ENCODE measurements around the gene ZNF747. TPM values are rescaled to one million over a fixed set of nuclear protein-coding genes. Genes with fewer than 3 reads are reported as not detected.

The ZNF747 gene
- total RNA-seq, 2 donors from 2014 or later, result 15.5 to 17.1 TPM

- peaks cover 33% of the 10 kb centered on the region for H3K36me3 ChIP-seq (ENCODE audit: control insufficient read depth, insufficient read depth, low read length)
- peaks cover 10% of the 10 kb centered on the region for H3K4me1 ChIP-seq (ENCODE audit: control insufficient read depth, insufficient read depth, low read length)
- H3K27me3 ChIP-seq (ENCODE audit: control insufficient read depth, insufficient read depth, low read length, poor library complexity, severe bottlenecking), result no peaks in the 10 kb centered on the region
- peaks cover 35% of the 10 kb centered on the region for H3K36me3 Mint-ChIP-seq (ENCODE audit: low read depth)
- no peaks in the 10 kb centered on the region for H3K9me3 Mint-ChIP-seq
- H3K9ac ChIP-seq (ENCODE audit: extremely low read depth, low read length, poor library complexity, severe bottlenecking), result no peak overlapping the region
- no peaks in the 10 kb centered on the region for H3K9me3 ChIP-seq (ENCODE audit: control insufficient read depth, low read length)
- H3K27ac Mint-ChIP-seq, result peak overlapping the region; percentile 72
- H3K4me1 Mint-ChIP-seq, result peaks cover 18% of the 10 kb centered on the region
- no peak overlapping the region for H3K27ac ChIP-seq (ENCODE audit: low read depth, low read length)
- no peak overlapping the region for H3K4me3 ChIP-seq (ENCODE audit: low read length)
- WGBS, 2 experiments (ENCODE audit: insufficient coverage in 1 of 2, insufficient read length in 1 of 2), result 97 to 98% methylated on average over 35 to 69 of the region's 69 CpGs
- H3K27me3 Mint-ChIP-seq (ENCODE audit: insufficient read depth), result no peaks in the 10 kb centered on the region
- no peak for DNase-seq
- TF ChIP-seq CTCF (conservative IDR thresholded peaks at IDR 0.05), result no peak
- H3K4me3 Mint-ChIP-seq, result peak overlapping the region; percentile 74
These were observed 20.9 kb upstream of the ZNF747 start for GRCh38 chr16:30555315-30556124.

GRCh38 chr16:30554557-30555314 lies 20.1 kb upstream of the ZNF747 start:
- no peaks in the 10 kb centered on the region for H3K27me3 ChIP-seq (ENCODE audit: control insufficient read depth, insufficient read depth, low read length, poor library complexity, severe bottlenecking)
- H3K36me3 ChIP-seq (ENCODE audit: control insufficient read depth, insufficient read depth, low read length), result peaks cover 33% of the 10 kb centered on the region
- Mint-ChIP-seq H3K27me3 (ENCODE audit: insufficient read depth) (no peaks in the 10 kb centered on the region), H3K9me3 (no peaks in the 10 kb centered on the region), H3K4me1 (peaks cover 18% of the 10 kb centered on the region), H3K36me3 (ENCODE audit: low read depth) (peaks cover 35% of the 10 kb centered on the region), H3K27ac (peak overlapping the region; percentile 50), H3K4me3 (no peak overlapping the region)
- H3K9ac ChIP-seq (ENCODE audit: extremely low read depth, low read length, poor library complexity, severe bottlenecking), result no peak overlapping the region
- no peaks in the 10 kb centered on the region for H3K9me3 ChIP-seq (ENCODE audit: control insufficient read depth, low read length)
- 92 to 97% methylated on average over 14 to 18 of the region's 18 CpGs for WGBS, 2 experiments (ENCODE audit: insufficient coverage in 1 of 2, insufficient read length in 1 of 2)
- no peak for TF ChIP-seq CTCF (conservative IDR thresholded peaks at IDR 0.05)
- H3K4me1 ChIP-seq (ENCODE audit: control insufficient read depth, insufficient read depth, low read length), result peaks cover 10% of the 10 kb centered on the region
- H3K27ac ChIP-seq (ENCODE audit: low read depth, low read length), result no peak overlapping the region
- DNase-seq, result no peak
- no peak overlapping the region for H3K4me3 ChIP-seq (ENCODE audit: low read length)

GRCh38 chr16:30553393-30553899 lies 18.8 kb upstream of the ZNF747 start:
- Histone ChIP-seq H3K4me1 (ENCODE audit: control insufficient read depth, insufficient read depth, low read length) (peaks cover 10% of the 10 kb centered on the region), H3K4me3 (ENCODE audit: low read length) (no peak overlapping the region), H3K27me3 (ENCODE audit: control insufficient read depth, insufficient read depth, low read length, poor library complexity, severe bottlenecking) (no peaks in the 10 kb centered on the region), H3K27ac (ENCODE audit: low read depth, low read length) (no peak overlapping the region), H3K36me3 (ENCODE audit: control insufficient read depth, insufficient read depth, low read length) (peaks cover 33% of the 10 kb centered on the region), H3K9ac (ENCODE audit: extremely low read depth, low read length, poor library complexity, severe bottlenecking) (no peak overlapping the region), H3K9me3 (ENCODE audit: control insufficient read depth, low read length) (no peaks in the 10 kb centered on the region)
- H3K4me1 Mint-ChIP-seq, result peaks cover 28% of the 10 kb centered on the region
- TF ChIP-seq CTCF (conservative IDR thresholded peaks at IDR 0.05), result no peak
- H3K27me3 Mint-ChIP-seq (ENCODE audit: insufficient read depth), result no peaks in the 10 kb centered on the region
- peaks cover 35% of the 10 kb centered on the region for H3K36me3 Mint-ChIP-seq (ENCODE audit: low read depth)
- 98 to 100% methylated on average over 1 to 2 of the region's 2 CpGs for WGBS, 2 experiments (ENCODE audit: insufficient coverage in 1 of 2, insufficient read length in 1 of 2)
- no peak overlapping the region for H3K4me3 Mint-ChIP-seq
- peak overlapping the region; percentile 18 for H3K27ac Mint-ChIP-seq
- peaks cover 4% of the 10 kb centered on the region for H3K9me3 Mint-ChIP-seq
- DNase-seq, result no peak

Data from endodermal cell (in vitro differentiated cells).